Lower leg skin (tissue), 3 donors: ENCODE results near the gene MAFB.

Experiments
- POLR2A ChIP-seq, 2 donors: fragments of 450-650 bp; IDR thresholded peaks; one replicate each; pipeline ENCODE4 v1.6.1; 2016 to 2017; ENCODE audit warnings: antibody characterized with exemption in 2 of 2, mild to moderate bottlenecking in 1 of 2, moderate library complexity in 1 of 2
- TF ChIP-seq, protein P1 (sequence below), 3 donors: fragments of 450-650 bp; IDR thresholded peaks; one replicate each; pipeline ENCODE4 v1.5.1; 2016; ENCODE audit warnings: antibody characterized with exemption in 3 of 3, mild to moderate bottlenecking in 3 of 3, moderate library complexity in 2 of 3

DNA sequence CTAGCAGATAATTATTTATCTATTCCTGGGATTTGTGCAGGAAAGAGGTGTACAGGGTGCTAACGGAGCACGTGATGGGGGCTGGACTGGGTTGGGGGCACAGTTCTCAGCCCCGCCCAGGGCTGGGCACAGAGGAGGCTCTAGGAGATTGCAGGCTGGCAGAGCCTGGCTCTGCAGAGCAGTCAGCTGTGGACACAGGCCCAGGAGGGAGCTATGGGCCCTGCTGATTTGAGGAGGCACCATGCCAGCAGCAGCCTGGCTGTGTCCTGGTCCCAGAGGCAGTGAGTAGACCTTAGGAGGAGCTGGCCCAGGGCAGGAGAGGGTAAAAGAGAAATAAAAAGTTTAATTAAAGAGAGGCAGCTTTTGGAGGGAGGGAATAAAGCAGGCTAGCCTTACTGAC lies 19.3 kb downstream of the MAFB start:
- TF ChIP-seq, protein P1, sequence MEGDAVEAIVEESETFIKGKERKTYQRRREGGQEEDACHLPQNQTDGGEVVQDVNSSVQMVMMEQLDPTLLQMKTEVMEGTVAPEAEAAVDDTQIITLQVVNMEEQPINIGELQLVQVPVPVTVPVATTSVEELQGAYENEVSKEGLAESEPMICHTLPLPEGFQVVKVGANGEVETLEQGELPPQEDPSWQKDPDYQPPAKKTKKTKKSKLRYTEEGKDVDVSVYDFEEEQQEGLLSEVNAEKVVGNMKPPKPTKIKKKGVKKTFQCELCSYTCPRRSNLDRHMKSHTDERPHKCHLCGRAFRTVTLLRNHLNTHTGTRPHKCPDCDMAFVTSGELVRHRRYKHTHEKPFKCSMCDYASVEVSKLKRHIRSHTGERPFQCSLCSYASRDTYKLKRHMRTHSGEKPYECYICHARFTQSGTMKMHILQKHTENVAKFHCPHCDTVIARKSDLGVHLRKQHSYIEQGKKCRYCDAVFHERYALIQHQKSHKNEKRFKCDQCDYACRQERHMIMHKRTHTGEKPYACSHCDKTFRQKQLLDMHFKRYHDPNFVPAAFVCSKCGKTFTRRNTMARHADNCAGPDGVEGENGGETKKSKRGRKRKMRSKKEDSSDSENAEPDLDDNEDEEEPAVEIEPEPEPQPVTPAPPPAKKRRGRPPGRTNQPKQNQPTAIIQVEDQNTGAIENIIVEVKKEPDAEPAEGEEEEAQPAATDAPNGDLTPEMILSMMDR (IDR thresholded peaks at IDR 0.05), result no peak
- TF ChIP-seq POLR2A (IDR thresholded peaks at IDR 0.05), result no peak
